Fibroblast of the aortic adventitia (primary cell): ENCODE data around the gene DPYSL4. TPM values are rescaled to one million over a fixed set of nuclear protein-coding genes. Genes with fewer than 3 reads are reported as not detected.

ENCODE experiments used
- DNase-seq: peaks from one replicate; pipeline ENCODE4 v3.0.0-alpha.2; 2010; ENCODE audit warnings: low read depth
- H3K4me3 ChIP-seq: 2 replicates; pipeline ENCODE4 v1.5.1; 2011; ENCODE audit warnings: low read depth, mild to moderate bottlenecking, control low read depth, low read length, moderate library complexity
- total RNA-seq: library from RNA; depleted of rRNA; stranded (reverse); fragments of >200 nt; gene quantifications from 2 replicates; pipeline ENCODE4 v1.2.3, GENCODE V29; 2012; ENCODE audit warnings: low replicate concordance
- TF ChIP-seq, protein P1 (sequence below): IDR thresholded peaks from 2 replicates; pipeline ENCODE4 v1.5.1; 2011; ENCODE audit warnings: mild to moderate bottlenecking, low read length, control low read depth, inconsistent platforms; ENCODE audit not compliant: insufficient read depth

The DPYSL4 gene
- total RNA-seq, 1 donor: 0.18 TPM

DNA sequence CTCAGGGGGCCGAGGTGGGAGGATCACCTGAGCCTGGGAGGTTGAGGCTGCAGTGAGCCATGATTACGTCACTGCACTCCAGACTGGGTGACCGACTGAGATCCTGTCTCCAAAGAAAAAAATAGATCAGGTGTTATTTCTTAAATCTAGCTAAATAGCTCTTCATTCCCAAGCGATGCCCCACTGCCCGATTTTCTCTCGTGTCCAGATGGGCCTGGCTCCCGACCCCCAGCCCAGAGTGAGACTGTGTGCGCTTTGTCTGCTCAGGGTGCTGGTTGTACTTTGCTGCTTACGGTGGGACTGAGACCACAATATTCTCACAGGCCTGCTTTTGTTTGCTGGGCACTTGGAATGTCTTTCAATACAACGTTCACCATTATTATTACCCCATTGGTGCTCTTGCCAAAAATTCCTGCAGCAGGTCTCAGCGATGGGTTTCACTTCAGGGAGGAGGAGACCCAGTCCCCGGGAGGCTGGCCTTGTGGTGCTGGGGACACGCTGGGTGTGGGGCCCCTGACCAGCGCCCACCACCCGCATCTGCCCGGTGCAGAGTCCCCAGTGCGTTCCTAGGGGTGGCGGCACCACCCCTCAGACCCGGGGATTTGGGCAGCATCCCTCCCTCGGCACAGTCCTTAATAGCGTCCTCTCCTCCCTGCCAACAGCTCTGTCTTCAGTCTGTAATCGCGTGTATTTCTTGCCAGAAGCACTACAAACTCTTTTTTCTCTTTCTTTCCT lies 20.4 kb upstream of the DPYSL4 start:
- H3K4me3 ChIP-seq: no peak overlapping the region
- no peak for DNase-seq
- TF ChIP-seq, protein P1, sequence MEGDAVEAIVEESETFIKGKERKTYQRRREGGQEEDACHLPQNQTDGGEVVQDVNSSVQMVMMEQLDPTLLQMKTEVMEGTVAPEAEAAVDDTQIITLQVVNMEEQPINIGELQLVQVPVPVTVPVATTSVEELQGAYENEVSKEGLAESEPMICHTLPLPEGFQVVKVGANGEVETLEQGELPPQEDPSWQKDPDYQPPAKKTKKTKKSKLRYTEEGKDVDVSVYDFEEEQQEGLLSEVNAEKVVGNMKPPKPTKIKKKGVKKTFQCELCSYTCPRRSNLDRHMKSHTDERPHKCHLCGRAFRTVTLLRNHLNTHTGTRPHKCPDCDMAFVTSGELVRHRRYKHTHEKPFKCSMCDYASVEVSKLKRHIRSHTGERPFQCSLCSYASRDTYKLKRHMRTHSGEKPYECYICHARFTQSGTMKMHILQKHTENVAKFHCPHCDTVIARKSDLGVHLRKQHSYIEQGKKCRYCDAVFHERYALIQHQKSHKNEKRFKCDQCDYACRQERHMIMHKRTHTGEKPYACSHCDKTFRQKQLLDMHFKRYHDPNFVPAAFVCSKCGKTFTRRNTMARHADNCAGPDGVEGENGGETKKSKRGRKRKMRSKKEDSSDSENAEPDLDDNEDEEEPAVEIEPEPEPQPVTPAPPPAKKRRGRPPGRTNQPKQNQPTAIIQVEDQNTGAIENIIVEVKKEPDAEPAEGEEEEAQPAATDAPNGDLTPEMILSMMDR: no peak

DNA sequence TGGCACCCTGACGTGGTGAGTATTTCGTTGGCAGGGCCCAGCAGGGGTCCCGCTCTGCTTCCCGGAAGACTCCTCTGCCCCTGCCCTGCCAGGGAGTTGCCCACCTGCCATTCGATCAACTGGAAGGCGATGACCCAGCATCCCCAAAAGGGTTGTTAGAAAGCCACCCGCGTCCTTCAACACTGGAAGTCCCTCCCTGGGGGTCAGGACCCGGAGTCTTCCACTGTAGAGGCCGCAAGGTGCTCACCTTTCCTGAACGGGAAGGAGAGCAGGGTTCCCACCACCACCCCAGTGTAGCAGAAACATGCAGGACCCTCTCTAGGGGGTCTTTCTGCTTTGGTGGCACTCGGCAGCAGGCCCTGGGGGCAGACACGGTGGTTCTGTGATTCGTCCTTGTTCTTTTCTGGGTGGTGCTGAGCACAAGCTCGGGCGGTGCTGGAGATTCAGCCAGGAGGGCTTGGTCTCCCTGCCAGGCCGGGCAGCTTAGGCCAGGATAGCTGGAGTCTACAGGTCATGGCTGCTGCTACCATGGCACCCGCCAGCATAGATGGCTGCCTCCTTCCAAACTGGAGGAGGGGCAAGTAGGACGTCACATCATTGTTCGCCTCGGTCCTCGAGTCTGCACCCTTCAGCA lies 19.6 kb upstream of the DPYSL4 start:
- no peak for DNase-seq
- no peak overlapping the region for H3K4me3 ChIP-seq
- TF ChIP-seq, protein P1: no peak

DNA sequence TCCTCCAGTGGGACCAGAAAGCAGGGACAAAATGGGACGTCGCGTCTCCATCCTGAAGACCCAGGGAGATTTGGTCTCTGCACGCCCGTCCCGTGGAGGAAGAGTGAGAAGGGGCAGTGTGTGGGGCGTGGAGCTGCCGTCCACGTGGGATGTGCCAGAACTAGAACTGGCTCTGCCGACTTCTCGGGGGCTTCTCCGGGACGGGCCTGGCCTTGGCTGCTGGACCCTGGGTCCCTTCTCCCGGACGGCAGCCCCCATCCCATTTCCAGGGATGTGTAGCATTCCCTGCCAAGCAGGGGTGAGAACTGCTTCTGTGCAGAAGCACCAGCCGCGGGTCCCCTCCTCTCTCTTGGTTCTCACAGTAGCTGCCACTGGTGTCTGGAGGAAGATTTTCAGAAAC lies 18.8 kb upstream of the DPYSL4 start:
- no peak for DNase-seq

DNA sequence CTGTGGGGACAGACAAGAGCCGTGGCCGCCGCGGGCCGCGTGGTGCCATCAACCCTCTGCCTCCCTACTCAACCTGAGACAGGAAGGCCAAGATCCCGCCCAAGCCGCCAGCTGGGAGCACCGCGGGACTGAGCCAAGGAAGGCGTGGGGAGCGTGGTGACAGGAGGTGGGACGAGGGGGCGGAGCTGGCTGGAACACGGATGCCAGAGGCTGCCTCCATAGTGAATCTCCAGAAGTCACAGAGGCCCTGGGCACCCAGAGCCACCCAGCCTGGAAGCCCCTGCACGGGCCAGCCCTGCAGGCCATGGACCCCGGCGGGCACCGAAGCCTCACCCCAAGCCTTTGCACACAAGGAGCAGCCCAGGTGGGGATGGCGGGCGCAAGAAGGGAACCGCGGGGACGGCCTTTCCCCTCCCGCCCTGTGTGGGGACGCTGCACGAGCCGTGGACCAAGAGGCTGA lies 18.1 kb upstream of the DPYSL4 start:
- no peak for DNase-seq
- no peak overlapping the region for H3K4me3 ChIP-seq
- TF ChIP-seq, protein P1: no peak

More for the DNA sequence above, 18.8 kb upstream of the DPYSL4 start:
- TF ChIP-seq, protein P1: no peak
- no peak overlapping the region for H3K4me3 ChIP-seq

DNA sequence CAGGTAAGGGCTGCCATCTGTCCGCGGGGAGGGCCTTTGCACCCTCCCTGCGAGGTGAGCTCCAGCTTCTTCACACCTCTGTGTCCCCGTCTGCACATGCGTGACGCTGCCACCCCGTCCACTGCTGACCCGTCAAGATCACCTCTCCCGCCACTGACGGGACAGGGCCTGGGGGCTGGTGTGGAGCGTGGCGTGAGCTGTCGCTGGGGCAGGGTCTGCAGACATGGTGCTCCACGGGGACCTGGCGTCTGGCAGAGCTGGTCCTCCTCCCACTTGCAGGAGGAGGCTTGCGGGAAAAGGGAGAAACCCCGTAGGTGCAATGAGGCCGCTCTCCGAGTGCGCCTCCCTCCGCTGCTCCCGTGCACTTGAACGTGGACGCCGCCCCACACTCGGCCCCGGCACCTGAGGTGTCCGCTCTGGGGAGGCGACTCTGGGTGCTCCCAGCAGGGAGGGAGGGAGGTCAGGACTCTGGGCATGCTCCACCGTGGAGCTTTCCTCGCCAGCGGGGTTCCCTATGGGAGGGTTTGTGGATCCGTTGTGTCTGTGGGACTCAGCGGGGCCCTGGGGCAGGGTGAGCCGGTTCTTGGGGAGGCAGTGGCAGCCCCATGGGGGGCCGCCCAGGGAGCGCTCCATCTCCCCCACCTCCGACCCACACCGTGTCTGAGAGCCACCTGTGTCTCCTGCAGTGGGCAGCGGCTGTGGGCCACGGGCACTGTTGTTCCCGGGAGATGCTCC lies 17.6 kb upstream of the DPYSL4 start:
- TF ChIP-seq, protein P1: no peak
- no peak for DNase-seq
- H3K4me3 ChIP-seq: no peak overlapping the region

DNA sequence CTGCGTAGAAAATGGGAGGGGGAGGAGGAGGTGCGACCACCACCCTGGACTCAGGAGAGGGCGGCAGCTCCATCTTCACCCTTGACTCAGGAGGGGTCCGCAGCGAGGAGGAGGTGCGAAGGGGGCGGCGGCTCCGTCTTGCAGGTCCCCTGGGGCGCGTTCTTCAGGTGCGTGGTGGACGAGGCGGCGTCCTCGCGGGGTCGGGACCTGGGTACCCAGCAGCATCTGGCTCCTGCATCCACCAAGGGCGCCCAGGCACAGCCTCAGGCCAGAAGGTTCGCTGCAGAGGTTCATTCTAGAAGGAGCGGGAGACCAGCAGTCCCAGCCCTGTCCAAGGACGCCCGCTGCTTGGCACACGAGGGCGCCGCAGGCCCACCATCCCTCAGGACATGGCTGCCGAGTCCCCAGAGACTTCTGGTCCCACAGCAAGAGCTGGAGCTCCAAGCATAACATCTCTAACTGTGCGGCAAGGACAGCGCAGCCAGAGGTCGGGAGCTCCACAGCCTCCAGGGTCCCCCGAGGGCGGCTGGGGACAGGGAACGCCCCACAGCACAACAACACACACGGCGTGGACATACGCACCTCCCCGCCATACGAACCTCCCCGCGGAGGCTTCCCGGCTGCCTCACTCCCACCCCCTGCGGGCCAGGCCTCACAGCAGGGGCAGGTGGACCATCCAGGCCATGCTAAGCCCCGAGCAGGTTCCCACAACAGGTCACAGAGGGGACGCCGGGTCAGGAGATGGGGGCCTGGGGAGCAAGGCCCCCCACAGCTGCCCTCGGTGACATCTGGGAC lies 16.8 kb upstream of the DPYSL4 start:
- H3K4me3 ChIP-seq: no peak overlapping the region
- no peak for DNase-seq
- TF ChIP-seq, protein P1: no peak
